Measurements from ENCODE around the gene CYB561.

The CYB561 gene

DNA sequence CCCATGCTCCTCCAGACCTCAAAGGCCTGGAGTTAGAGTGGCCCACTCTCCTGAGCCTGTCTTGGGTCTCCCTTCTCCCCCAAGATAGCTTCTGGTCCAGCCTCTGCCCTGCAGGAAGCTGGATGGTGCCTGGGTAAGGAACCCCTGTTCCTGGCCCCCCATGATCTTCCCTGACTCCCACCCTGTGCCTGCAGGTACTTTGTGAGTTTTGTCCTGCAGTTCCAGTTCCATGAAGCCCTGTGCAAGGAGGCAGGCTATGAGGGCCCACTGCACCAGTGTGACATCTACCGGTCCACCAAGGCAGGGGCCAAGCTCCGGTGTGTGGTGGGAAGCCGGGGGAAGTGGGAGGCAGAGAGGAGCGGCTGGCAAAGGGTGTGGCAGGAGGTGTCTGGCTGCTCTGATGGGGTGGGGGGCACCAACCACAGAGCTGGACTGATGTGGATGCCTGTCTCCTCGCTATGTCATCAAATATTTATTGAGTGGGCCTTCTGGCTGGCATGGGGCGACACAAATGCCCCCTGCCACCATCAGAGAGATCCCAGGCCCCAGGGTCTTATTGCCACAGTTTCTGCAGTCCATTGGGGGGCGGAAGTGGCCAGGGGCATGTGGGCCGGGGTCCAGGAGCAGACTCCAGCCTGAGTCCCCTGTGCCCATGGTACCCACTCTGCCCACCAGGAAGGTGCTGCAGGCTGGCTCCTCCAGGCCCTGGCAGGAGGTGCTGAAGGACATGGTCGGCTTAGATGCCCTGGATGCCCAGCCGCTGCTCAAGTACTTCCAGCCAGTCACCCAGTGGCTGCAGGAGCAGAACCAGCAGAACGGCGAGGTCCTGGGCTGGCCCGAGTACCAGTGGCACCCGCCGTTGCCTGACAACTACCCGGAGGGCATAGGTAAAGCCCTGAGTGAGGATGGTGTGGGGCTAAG lies 37.8 kb upstream of the CYB561 start:
- no peak overlapping the region for H3K4me3 ChIP-seq (ENCODE audit: low read length)
- no peak for DNase-seq (ENCODE audit: low read depth)
- TF ChIP-seq, protein P1, sequence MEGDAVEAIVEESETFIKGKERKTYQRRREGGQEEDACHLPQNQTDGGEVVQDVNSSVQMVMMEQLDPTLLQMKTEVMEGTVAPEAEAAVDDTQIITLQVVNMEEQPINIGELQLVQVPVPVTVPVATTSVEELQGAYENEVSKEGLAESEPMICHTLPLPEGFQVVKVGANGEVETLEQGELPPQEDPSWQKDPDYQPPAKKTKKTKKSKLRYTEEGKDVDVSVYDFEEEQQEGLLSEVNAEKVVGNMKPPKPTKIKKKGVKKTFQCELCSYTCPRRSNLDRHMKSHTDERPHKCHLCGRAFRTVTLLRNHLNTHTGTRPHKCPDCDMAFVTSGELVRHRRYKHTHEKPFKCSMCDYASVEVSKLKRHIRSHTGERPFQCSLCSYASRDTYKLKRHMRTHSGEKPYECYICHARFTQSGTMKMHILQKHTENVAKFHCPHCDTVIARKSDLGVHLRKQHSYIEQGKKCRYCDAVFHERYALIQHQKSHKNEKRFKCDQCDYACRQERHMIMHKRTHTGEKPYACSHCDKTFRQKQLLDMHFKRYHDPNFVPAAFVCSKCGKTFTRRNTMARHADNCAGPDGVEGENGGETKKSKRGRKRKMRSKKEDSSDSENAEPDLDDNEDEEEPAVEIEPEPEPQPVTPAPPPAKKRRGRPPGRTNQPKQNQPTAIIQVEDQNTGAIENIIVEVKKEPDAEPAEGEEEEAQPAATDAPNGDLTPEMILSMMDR (IDR thresholded peaks at IDR 0.05; ENCODE audit: insufficient read depth, low read depth, low read length, missing control alignments): no peak

DNA sequence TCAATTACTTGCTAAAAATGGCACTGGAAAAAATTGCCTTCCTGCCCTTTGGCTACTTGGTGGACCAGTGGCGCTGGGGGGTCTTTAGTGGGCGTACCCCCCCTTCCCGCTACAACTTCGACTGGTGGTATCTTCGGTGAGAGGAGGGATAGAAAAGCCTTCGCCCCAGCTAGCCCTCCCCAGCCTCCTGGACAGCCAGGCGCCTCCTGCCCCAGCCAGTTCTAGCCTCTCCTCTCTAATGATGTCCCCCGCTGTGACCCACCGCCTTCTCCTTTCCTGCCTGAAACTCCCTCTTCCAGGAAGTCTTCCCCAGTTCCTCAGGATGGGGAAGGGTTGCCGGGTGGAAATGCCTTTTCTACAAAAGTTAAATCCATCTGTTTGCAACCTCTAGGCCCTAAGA lies 36.9 kb upstream of the CYB561 start:
- TF ChIP-seq, protein P1 (IDR thresholded peaks at IDR 0.05; ENCODE audit: insufficient read depth, low read depth, low read length, missing control alignments): no peak
- no peak for DNase-seq (ENCODE audit: low read depth)
- no peak overlapping the region for H3K4me3 ChIP-seq (ENCODE audit: low read length)

DNA sequence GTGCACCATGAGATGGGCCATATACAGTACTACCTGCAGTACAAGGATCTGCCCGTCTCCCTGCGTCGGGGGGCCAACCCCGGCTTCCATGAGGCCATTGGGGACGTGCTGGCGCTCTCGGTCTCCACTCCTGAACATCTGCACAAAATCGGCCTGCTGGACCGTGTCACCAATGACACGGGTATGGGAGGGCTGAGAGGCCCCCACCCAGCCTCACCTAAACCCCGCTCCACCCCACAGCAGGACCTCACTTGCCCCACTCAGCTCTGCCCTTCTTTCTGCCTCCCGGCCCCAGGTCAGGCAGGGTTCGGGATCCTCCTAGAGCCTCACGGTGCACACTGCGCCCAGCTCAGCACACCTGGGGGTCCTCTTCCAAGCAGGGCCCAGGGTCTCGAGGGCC lies 36.4 kb upstream of the CYB561 start:
- DNase-seq (ENCODE audit: low read depth): no peak
- H3K4me3 ChIP-seq (ENCODE audit: low read length): no peak overlapping the region
- TF ChIP-seq, protein P1 (IDR thresholded peaks at IDR 0.05; ENCODE audit: insufficient read depth, low read depth, low read length, missing control alignments): no peak

DNA sequence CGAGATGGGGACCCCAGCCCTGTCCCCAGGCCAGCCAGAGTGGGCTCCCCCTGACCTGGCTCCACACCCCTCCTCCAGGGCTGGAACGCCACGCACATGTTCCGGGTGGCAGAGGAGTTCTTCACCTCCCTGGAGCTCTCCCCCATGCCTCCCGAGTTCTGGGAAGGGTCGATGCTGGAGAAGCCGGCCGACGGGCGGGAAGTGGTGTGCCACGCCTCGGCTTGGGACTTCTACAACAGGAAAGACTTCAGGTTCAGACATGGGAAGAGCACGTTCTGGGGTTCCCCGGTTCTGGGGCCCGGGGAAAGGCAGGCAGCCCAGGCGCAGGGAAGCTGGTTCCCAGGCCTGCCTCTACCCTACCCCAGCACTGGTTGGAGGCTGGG lies 35.4 kb upstream of the CYB561 start:
- TF ChIP-seq, protein P1 (IDR thresholded peaks at IDR 0.05; ENCODE audit: insufficient read depth, low read depth, low read length, missing control alignments): no peak
- DNase-seq (ENCODE audit: low read depth): no peak
- no peak overlapping the region for H3K4me3 ChIP-seq (ENCODE audit: low read length)

DNA sequence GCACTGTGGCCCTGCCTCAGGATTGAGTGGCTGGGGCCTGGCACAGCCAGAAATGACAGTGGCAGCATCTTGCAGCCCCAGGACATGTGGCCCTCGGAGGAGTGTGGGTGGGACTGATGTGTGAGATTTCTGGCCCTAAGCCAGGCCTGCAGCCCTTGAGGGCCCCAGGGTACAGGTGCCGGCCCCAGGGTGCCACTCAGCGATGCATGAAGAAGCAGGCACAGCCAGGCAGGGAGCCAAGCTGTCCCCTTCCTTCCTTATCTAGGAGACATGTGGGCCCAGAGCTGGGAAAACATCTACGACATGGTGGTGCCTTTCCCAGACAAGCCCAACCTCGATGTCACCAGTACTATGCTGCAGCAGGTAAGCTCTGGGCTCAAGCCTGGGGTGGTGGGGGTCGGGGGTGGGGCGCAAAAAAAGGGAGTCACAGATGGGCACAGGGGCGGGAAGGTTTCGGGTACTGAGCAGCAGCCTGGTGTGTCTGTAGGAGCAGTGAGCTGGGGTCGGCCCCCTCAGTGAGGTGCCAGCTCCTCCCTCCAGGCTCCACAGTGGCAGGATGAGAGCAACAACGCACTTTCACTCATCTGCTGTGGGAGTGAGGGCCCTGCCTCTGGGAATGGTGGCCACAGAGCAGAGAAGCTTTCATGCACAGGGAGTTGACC lies 34.9 kb upstream of the CYB561 start:
- no peak for DNase-seq (ENCODE audit: low read depth)
- TF ChIP-seq, protein P1 (IDR thresholded peaks at IDR 0.05; ENCODE audit: insufficient read depth, low read depth, low read length, missing control alignments): no peak
- H3K4me3 ChIP-seq (ENCODE audit: low read length): no peak overlapping the region

DNA sequence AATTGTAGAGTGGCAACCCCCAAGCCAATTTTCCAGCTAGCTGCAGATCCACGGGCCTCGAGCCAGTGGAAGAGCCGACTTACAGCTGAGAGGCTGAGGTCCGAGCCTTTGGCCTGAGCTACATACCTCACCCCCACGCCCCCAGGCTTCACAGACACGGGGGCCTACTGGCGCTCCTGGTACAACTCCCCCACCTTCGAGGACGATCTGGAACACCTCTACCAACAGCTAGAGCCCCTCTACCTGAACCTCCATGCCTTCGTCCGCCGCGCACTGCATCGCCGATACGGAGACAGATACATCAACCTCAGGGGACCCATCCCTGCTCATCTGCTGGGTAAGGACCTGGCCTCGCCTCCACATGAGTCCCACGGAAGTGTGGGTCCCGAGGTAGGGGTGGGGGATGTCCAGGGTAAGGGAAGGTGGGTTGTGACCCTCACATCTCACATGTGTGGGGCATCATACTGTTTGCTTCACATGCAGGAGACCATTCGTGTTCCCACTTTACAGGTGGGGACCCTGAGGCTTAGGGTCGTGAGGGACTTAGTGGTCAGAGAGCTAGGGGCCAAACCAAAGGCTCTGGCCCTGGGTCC lies 34.2 kb upstream of the CYB561 start:
- H3K4me3 ChIP-seq (ENCODE audit: low read length): no peak overlapping the region
- TF ChIP-seq, protein P1 (IDR thresholded peaks at IDR 0.05; ENCODE audit: insufficient read depth, low read depth, low read length, missing control alignments): no peak
- no peak for DNase-seq (ENCODE audit: low read depth)
